Neutrophil (primary cell): Measurements from ENCODE around the gene CD2AP.

Experiments
- H3K27ac ChIP-seq: fragments of 200-600 bp; sonication (generic); 2 replicates; pipeline ENCODE4 v1.5.1; 2016; ENCODE audit warnings: mild to moderate bottlenecking, moderate library complexity
- H3K27me3 ChIP-seq: fragments of 200-600 bp; sonication (generic); 2 replicates; pipeline ENCODE4 v1.6.0; 2016; ENCODE audit warnings: mild to moderate bottlenecking
- H3K36me3 ChIP-seq: fragments of 200-600 bp; sonication (generic); 2 replicates; pipeline ENCODE4 v1.5.1; 2017
- H3K4me1 ChIP-seq, 2 experiments: fragments of 200-600 bp in 1 of 2; sonication (generic) in 1 of 2; 1 replicate in 1 of 2; 2 replicates in 1 of 2; pipeline versions ENCODE4 v1.5.1 to v1.6.1; 2013 to 2016; ENCODE audit warnings: low read depth in 1 of 2, low read length in 1 of 2, mild to moderate bottlenecking in 1 of 2, moderate library complexity in 1 of 2; ENCODE audit not compliant: control insufficient read depth in 1 of 2, insufficient read depth in 1 of 2
- H3K4me3 ChIP-seq, 2 experiments: fragments of 200-600 bp in 1 of 2; sonication (generic) in 1 of 2; 1 replicate in 1 of 2; 2 replicates in 1 of 2; pipeline ENCODE4 v1.5.1; 2013 to 2016; ENCODE audit warnings: low read depth in 1 of 2, low read length in 1 of 2, mild to moderate bottlenecking in 1 of 2, moderate library complexity in 1 of 2
- H3K9me3 ChIP-seq: fragments of 200-600 bp; sonication (generic); 2 replicates; pipeline ENCODE4 v1.5.1; 2016
- CTCF ChIP-seq: fragments of 200-600 bp; sonication (generic); IDR thresholded peaks from 2 replicates; pipeline ENCODE4 v1.5.1; 2016; ENCODE audit warnings: antibody characterized with exemption

CD2AP gene

GRCh38 chr6:47447722-47448121 is 29.9 kb upstream of the CD2AP start:
- no peaks in the 10 kb centered on the region for H3K27me3 ChIP-seq
- TF ChIP-seq CTCF: no peak
- H3K4me3 ChIP-seq: no peak overlapping the region
- no peaks in the 10 kb centered on the region for H3K4me1 ChIP-seq
- H3K27ac ChIP-seq: no peak overlapping the region
- no peaks in the 10 kb centered on the region for H3K9me3 ChIP-seq
- no peaks in the 10 kb centered on the region for H3K36me3 ChIP-seq

- Histone ChIP-seq H3K4me1 (no peaks in the 10 kb centered on the region), H3K36me3 (no peaks in the 10 kb centered on the region), H3K9me3 (no peaks in the 10 kb centered on the region), H3K27me3 (no peaks in the 10 kb centered on the region), H3K27ac (no peak overlapping the region), H3K4me3 (no peak overlapping the region)
- no peak for TF ChIP-seq CTCF
Measured at GRCh38 chr6:47451162-47451561, 26.4 kb upstream of the CD2AP start.

- no peaks in the 10 kb centered on the region for H3K27me3 ChIP-seq
- H3K36me3 ChIP-seq: no peaks in the 10 kb centered on the region
- H3K9me3 ChIP-seq: no peaks in the 10 kb centered on the region
- no peak for TF ChIP-seq CTCF
- H3K4me1 ChIP-seq: no peaks in the 10 kb centered on the region
- H3K27ac ChIP-seq: no peak overlapping the region
- H3K4me3 ChIP-seq: no peak overlapping the region
Measured at GRCh38 chr6:47452899-47453298, 24.7 kb upstream of the CD2AP start.

GRCh38 chr6:47453372-47453936 is 24.1 kb upstream of the CD2AP start:
- H3K36me3 ChIP-seq: no peaks in the 10 kb centered on the region
- no peaks in the 10 kb centered on the region for H3K9me3 ChIP-seq
- H3K27ac ChIP-seq: no peak overlapping the region
- TF ChIP-seq CTCF: no peak
- no peak overlapping the region for H3K4me3 ChIP-seq
- no peaks in the 10 kb centered on the region for H3K4me1 ChIP-seq
- H3K27me3 ChIP-seq: no peaks in the 10 kb centered on the region

- no peak overlapping the region for H3K27ac ChIP-seq
- no peaks in the 10 kb centered on the region for H3K36me3 ChIP-seq
- no peak overlapping the region for H3K4me3 ChIP-seq
- no peaks in the 10 kb centered on the region for H3K4me1 ChIP-seq
- no peak for TF ChIP-seq CTCF
- no peaks in the 10 kb centered on the region for H3K9me3 ChIP-seq
- no peaks in the 10 kb centered on the region for H3K27me3 ChIP-seq
Measured at GRCh38 chr6:47454713-47455396, 22.7 kb upstream of the CD2AP start.
